Mucosa of stomach (tissue), 1 donor: ENCODE measurements around the gene FGF10.

Experiments
- H3K27me3 ChIP-seq: one replicate; pipeline ENCODE4 v1.7.0; 2013; ENCODE audit warnings: mild to moderate bottlenecking, low read length; ENCODE audit not compliant: control insufficient read depth, insufficient read depth
- H3K36me3 ChIP-seq: one replicate; pipeline ENCODE4 v1.7.0; 2013; ENCODE audit warnings: low read length; ENCODE audit not compliant: control insufficient read depth, insufficient read depth
- H3K4me1 ChIP-seq: one replicate; pipeline ENCODE4 v1.7.0; 2013; ENCODE audit warnings: mild to moderate bottlenecking, low read length; ENCODE audit not compliant: control insufficient read depth, insufficient read depth
- H3K4me3 ChIP-seq: one replicate; pipeline ENCODE4 v1.7.0; 2013; ENCODE audit warnings: low read length
- H3K9ac ChIP-seq: one replicate; pipeline ENCODE4 v1.7.0; 2013; ENCODE audit warnings: mild to moderate bottlenecking, low read length, moderate library complexity
- H3K9me3 ChIP-seq: one replicate; pipeline ENCODE4 v1.7.0; 2013; ENCODE audit warnings: mild to moderate bottlenecking, low read length, moderate library complexity; ENCODE audit not compliant: control insufficient read depth
- donor health status: Pancreatic carcinoma.

The FGF10 gene

GRCh38 chr5:44292736-44293135 lies 96.5 kb downstream of the FGF10 start:
- no peaks in the 10 kb centered on the region for H3K9me3 ChIP-seq
- no peaks in the 10 kb centered on the region for H3K36me3 ChIP-seq
- H3K4me3 ChIP-seq, result no peak overlapping the region
- no peaks in the 10 kb centered on the region for H3K27me3 ChIP-seq
- no peak overlapping the region for H3K9ac ChIP-seq
- no peaks in the 10 kb centered on the region for H3K4me1 ChIP-seq

- no peaks in the 10 kb centered on the region for H3K4me1 ChIP-seq
- no peaks in the 10 kb centered on the region for H3K27me3 ChIP-seq
- H3K9ac ChIP-seq, result no peak overlapping the region
These were observed 110.8 kb downstream of the FGF10 start for GRCh38 chr5:44278469-44278868.

GRCh38 chr5:44275908-44276307 lies 113.3 kb downstream of the FGF10 start:
- H3K27me3 ChIP-seq, result no peaks in the 10 kb centered on the region
- H3K36me3 ChIP-seq, result no peaks in the 10 kb centered on the region
- no peak overlapping the region for H3K9ac ChIP-seq
- H3K4me1 ChIP-seq, result no peaks in the 10 kb centered on the region
- H3K4me3 ChIP-seq, result no peak overlapping the region
- H3K9me3 ChIP-seq, result no peaks in the 10 kb centered on the region

More at GRCh38 chr5:44278469-44278868, 110.8 kb downstream of the FGF10 start:
- H3K4me3 ChIP-seq, result no peak overlapping the region
- H3K9me3 ChIP-seq, result no peaks in the 10 kb centered on the region
- no peaks in the 10 kb centered on the region for H3K36me3 ChIP-seq

DNA sequence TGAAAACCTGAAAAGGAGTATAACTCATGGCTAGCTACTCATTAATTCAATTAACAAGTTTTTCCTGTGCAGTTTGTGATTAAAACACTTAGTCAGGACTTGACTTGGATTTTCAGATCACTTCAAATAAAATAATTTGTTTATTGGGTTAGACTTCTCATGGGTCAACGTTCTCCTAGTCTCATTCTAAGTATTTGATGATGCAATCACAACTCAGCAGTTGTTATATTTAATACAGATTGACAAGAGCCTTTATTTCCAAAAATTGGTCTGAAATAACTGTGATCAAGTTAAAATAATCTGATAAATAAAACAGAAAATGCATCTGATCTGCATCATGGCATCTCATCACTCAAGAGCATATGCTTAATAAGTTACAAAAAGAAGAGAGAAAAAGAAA lies 113.9 kb downstream of the FGF10 start:
- Histone ChIP-seq H3K9me3 (no peaks in the 10 kb centered on the region), H3K4me1 (no peaks in the 10 kb centered on the region), H3K36me3 (no peaks in the 10 kb centered on the region), H3K4me3 (no peak overlapping the region), H3K9ac (no peak overlapping the region), H3K27me3 (no peaks in the 10 kb centered on the region)

DNA sequence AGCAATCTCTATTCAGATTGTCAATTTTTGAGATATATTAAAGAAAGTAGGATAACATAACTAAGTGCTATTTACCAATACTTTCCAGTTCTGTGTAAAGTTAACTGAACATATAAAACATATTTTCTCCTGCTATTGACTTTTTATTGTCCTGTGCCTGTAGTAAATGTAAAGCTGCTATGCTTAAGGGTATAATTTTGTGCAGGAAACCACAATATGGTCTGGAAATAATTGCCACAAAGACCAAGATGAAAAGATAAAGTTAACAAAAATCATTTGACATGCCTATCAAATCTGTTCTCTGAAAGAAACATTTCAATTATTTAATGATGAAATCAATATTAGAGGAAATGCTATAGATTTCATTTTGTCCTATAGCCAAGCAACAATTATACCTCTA lies 121.3 kb downstream of the FGF10 start:
- Histone ChIP-seq H3K27me3 (no peaks in the 10 kb centered on the region), H3K4me1 (no peaks in the 10 kb centered on the region), H3K36me3 (no peaks in the 10 kb centered on the region)

GRCh38 chr5:44266882-44267576 lies 122.2 kb downstream of the FGF10 start:
- no peaks in the 10 kb centered on the region for H3K27me3 ChIP-seq
- H3K9ac ChIP-seq, result no peak overlapping the region
- H3K36me3 ChIP-seq, result no peaks in the 10 kb centered on the region
- no peaks in the 10 kb centered on the region for H3K4me1 ChIP-seq
- H3K4me3 ChIP-seq, result no peak overlapping the region
- no peaks in the 10 kb centered on the region for H3K9me3 ChIP-seq

More for the DNA sequence above, 121.3 kb downstream of the FGF10 start:
- no peak overlapping the region for H3K4me3 ChIP-seq
- no peak overlapping the region for H3K9ac ChIP-seq
- H3K9me3 ChIP-seq, result no peaks in the 10 kb centered on the region

- Histone ChIP-seq H3K27me3 (no peaks in the 10 kb centered on the region), H3K4me1 (no peaks in the 10 kb centered on the region), H3K9me3 (no peaks in the 10 kb centered on the region), H3K36me3 (no peaks in the 10 kb centered on the region), H3K9ac (no peak overlapping the region), H3K4me3 (no peak overlapping the region)
These were observed 123.5 kb downstream of the FGF10 start for GRCh38 chr5:44265713-44266112.

DNA sequence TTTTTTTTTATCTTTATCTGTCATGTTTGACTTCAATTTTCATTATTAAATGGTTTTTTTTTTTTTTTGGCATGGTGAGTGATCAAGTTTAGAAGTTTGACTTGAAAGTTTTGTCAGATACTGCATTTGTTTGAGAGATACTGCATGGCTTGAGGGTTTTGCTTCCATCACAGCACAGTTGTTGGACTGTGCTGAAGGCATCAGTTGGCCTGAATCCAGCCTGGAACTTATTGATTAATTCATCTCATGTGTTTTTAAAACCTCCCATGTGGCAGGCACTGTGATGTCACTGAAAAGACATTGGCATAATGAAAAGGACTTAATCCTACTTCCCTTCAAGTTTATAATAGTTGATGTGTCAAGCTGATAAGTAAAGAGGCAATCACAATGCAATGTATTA lies 128.4 kb downstream of the FGF10 start:
- Histone ChIP-seq H3K36me3 (no peaks in the 10 kb centered on the region), H3K27me3 (no peaks in the 10 kb centered on the region), H3K4me1 (no peaks in the 10 kb centered on the region), H3K9ac (no peak overlapping the region), H3K4me3 (no peak overlapping the region), H3K9me3 (no peaks in the 10 kb centered on the region)

DNA sequence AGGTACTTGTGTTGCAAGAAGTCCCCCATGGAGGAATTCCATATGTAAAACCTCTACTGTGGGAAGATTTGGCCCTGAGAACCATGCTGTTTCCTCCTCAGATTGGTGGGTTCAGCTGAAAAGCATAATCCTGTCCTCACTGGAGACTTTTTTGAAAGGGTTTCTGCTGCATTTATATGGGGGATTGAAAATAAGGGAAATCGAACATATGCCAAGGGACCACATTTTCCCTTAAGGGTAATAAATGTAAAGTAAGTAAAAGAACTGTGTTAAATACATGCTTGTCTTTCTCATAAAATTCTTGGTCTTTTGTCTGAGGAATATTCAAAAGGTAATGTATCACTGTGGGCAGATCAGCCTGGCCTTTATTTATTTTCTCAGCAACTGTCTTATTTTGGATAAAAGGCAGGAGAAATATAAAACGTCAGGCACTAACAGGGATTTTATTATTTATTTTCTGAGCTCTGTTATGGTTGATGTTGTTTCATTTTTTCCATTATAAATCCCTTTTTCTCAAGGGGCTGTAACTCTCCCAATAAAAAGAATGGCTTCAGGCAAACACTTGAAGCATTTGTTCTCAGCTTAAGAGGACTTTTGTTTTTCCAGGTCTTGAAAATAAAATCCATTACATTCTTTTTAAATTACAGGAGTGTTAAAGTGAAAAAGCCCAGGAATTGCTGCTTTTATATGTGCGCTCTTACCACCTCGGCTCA lies 131.4 kb downstream of the FGF10 start:
- Histone ChIP-seq H3K27me3 (no peaks in the 10 kb centered on the region), H3K36me3 (no peaks in the 10 kb centered on the region), H3K9ac (no peak overlapping the region), H3K4me1 (no peaks in the 10 kb centered on the region), H3K4me3 (no peak overlapping the region), H3K9me3 (no peaks in the 10 kb centered on the region)

GRCh38 chr5:44257221-44257620 lies 132.0 kb downstream of the FGF10 start:
- no peaks in the 10 kb centered on the region for H3K9me3 ChIP-seq
- no peaks in the 10 kb centered on the region for H3K27me3 ChIP-seq

More at GRCh38 chr5:44257221-44257620, 132.0 kb downstream of the FGF10 start:
- Histone ChIP-seq H3K36me3 (no peaks in the 10 kb centered on the region), H3K4me1 (no peaks in the 10 kb centered on the region), H3K9ac (no peak overlapping the region), H3K4me3 (no peak overlapping the region)
